ENCODE measurements around the gene SLC4A8.

Gene SLC4A8

DNA sequence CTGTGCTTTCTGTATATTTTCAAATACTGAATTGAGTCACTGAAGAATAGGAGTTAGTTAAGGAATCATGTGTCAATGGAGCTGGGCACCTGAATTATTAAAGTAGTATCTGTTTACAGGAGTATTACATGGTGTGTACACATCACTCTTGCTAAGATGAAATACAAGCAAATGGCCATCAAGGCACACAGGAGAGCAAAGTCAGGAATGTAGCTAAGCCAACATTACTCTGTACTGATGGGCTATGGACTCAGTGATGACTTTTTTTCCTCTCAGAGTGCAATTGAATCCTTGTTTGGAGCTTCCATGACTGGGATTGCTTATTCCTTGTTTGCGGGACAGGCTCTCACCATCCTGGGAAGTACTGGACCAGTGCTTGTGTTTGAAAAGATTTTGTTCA lies 45.5 kb downstream of the SLC4A8 start:
- H3K4me3 ChIP-seq (ENCODE audit: low read depth, low read length) = no peak overlapping the region
- TF ChIP-seq, protein P1, sequence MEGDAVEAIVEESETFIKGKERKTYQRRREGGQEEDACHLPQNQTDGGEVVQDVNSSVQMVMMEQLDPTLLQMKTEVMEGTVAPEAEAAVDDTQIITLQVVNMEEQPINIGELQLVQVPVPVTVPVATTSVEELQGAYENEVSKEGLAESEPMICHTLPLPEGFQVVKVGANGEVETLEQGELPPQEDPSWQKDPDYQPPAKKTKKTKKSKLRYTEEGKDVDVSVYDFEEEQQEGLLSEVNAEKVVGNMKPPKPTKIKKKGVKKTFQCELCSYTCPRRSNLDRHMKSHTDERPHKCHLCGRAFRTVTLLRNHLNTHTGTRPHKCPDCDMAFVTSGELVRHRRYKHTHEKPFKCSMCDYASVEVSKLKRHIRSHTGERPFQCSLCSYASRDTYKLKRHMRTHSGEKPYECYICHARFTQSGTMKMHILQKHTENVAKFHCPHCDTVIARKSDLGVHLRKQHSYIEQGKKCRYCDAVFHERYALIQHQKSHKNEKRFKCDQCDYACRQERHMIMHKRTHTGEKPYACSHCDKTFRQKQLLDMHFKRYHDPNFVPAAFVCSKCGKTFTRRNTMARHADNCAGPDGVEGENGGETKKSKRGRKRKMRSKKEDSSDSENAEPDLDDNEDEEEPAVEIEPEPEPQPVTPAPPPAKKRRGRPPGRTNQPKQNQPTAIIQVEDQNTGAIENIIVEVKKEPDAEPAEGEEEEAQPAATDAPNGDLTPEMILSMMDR (IDR thresholded peaks at IDR 0.05; ENCODE audit: insufficient read depth, low read depth, low read length, missing control alignments) = no peak
- no peak for DNase-seq (ENCODE audit: low read depth)

DNA sequence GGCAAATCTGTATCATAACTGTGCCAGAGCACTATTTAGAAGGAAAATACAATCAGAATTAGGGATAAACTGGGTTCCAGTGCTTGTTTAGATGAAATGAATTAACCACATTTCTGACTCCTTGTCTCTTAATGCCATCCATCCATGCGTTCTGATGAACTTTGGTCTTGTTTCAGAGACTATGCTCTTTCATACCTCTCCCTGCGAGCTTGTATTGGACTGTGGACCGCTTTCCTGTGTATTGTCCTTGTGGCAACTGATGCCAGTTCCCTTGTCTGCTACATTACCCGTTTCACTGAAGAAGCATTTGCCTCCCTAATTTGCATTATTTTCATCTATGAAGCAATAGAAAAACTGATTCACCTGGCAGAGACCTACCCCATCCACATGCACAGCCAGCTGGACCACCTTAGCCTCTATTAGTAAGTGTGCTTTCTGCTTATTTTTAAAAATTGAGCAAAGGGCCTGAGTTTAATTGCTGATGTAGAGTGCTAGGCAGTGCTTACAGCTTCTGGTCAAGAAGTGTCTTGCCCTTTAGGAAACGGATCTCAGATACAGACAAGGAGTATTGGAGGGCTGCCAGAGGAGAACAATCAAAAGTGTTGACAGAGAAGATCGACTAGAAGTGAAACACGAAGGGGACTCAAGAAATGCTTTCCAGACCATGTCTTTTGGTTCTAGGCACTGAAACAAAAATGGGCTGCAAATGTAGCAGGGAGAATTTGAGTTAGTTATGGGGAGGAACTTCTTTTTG lies 46.7 kb downstream of the SLC4A8 start:
- no peak overlapping the region for H3K4me3 ChIP-seq (ENCODE audit: low read depth, low read length)
- DNase-seq (ENCODE audit: low read depth) = no peak
- TF ChIP-seq, protein P1 (IDR thresholded peaks at IDR 0.05; ENCODE audit: insufficient read depth, low read depth, low read length, missing control alignments) = no peak

DNA sequence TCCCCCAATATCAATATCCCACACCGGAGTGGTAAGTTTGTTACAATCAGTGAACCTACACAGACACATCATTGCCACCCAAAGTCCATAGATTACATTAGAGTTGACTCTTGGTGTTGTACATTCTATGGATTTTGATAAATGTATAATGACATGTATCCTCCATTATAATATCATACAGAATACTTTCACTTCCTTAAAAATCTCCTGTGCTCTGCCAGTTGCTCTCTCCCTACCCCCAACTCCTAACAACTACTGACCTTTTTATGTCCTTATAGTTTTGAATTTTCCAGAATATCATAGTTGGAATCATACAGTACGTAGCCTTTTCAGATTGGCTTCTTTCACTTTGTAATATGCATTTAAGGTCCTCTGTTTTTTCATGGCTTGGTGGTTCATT lies 48.4 kb downstream of the SLC4A8 start:
- TF ChIP-seq, protein P1 (IDR thresholded peaks at IDR 0.05; ENCODE audit: insufficient read depth, low read depth, low read length, missing control alignments) = no peak
- H3K4me3 ChIP-seq (ENCODE audit: low read depth, low read length) = no peak overlapping the region
- no peak for DNase-seq (ENCODE audit: low read depth)

DNA sequence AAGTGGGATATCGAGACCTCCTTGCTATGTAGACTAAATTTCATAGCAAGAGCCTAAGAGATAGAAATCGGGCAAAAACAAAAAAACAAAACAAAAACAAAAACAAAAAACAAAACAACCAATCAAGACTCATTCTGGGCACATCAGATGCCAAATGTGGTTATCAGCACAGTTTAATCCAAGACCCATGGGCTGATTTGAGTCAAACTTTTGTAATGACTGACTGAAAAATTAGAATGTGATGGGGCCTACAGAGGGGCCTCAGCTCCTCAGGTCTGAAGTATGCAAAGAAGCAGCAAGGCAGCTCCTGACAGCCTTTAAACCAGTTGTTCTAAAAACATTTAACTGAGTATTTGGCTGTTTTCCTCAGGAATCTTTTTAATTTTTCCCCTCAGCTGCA lies 49.3 kb downstream of the SLC4A8 start:
- peak; percentile 37 for DNase-seq (ENCODE audit: low read depth)
- TF ChIP-seq, protein P1 (IDR thresholded peaks at IDR 0.05; ENCODE audit: insufficient read depth, low read depth, low read length, missing control alignments) = no peak
- no peak overlapping the region for H3K4me3 ChIP-seq (ENCODE audit: low read depth, low read length)

DNA sequence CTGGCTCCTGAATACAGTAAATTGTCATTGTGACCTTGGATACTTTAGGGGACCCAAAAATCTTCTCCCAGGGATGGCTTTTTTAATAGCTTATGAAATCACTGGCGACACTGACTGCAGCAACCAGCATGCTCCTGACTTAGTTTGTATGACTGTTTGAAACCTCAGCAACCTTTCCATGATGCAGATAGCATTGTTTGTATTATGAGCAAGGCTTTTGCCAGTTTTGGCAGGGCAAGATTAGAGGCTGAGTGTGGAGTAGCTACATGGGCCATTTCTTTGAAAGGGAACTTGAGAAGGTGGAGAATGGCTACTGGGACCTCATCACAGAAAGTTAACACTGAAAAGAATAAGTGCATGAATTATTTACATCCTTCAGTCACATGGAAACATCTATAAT lies 50.9 kb downstream of the SLC4A8 start:
- TF ChIP-seq, protein P1 (IDR thresholded peaks at IDR 0.05; ENCODE audit: insufficient read depth, low read depth, low read length, missing control alignments) = no peak
- no peak for DNase-seq (ENCODE audit: low read depth)
- no peak overlapping the region for H3K4me3 ChIP-seq (ENCODE audit: low read depth, low read length)

DNA sequence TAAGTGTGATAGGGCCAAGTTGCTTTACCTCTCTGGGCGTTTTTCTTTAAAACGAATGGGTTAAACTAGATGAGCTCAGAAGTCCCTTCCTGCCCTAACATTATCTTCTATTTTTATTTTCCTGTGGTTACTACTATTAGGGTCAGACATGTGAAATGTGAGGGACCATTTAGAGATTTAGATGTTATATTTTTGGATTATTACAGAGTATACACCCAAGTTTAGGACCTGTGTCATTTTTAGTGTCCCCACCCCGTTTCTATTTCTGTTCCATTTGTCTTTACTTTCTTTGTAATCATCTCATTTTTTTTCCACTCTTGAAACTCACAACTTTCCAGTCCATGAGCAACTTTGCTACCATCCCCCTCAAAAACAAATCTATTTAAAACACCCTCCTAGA lies 56.3 kb downstream of the SLC4A8 start:
- no peak overlapping the region for H3K4me3 ChIP-seq (ENCODE audit: low read depth, low read length)
- DNase-seq (ENCODE audit: low read depth) = peak; percentile 28
- TF ChIP-seq, protein P1 (IDR thresholded peaks at IDR 0.05; ENCODE audit: insufficient read depth, low read depth, low read length, missing control alignments) = no peak
